GM12892 (cell line): Measurements from ENCODE around the gene RAB27B.

Experiments
- POLR2A ChIP-seq: IDR thresholded peaks from 2 replicates; pipeline ENCODE4 v1.6.1; 2011; ENCODE audit warnings: low read depth, low read length, control low read depth
- TAF1 ChIP-seq: IDR thresholded peaks from 2 replicates; pipeline ENCODE4 v1.6.1; 2011; ENCODE audit warnings: low read depth, mild to moderate bottlenecking, control low read depth, low read length, borderline replicate concordance

- TF ChIP-seq POLR2A (no peak), TAF1 (no peak)
Measured at GRCh38 chr18:54794823-54795222, 33.5 kb upstream of the RAB27B start.
